Measurements from ENCODE around the gene DOK5. TPM values are rescaled to one million over a fixed set of nuclear protein-coding genes. Genes with fewer than 3 reads are reported as not detected.

DOK5 gene
- total and polyA plus RNA-seq, 12 donors, result 0.29 to 2.0 (median 1.2) TPM; not detected in 1

GRCh38 chr20:54494303-54495006, 19.1 kb downstream of the DOK5 start:
- Histone ChIP-seq H3K27me3 (no peaks in the 10 kb centered on the region), H3K36me3 (replicated peaks in 1 of 2) (no peaks in the 10 kb centered on the region), H3K9me3 (replicated peaks in 1 of 3) (no peaks in the 10 kb centered on the region), H3K27ac (no peak overlapping the region), H3K4me1 (replicated peaks in 1 of 2) (no peaks in the 10 kb centered on the region), H3K4me3 (no peak overlapping the region)
- intact Hi-C loops (cut with DNase I), result no loop called here
- no peak for DNase-seq
- WGBS, 4 donors, result 61 to 69% (median 68%) methylated on average over 3 of the region's 3 CpGs
- no peak for TF ChIP-seq CTCF (IDR thresholded peaks at IDR 0.05)
- TF ChIP-seq POLR2A (IDR thresholded peaks at IDR 0.05), result no peak

GRCh38 chr20:54497931-54498718, 22.7 kb downstream of the DOK5 start:
- H3K4me1 ChIP-seq (replicated peaks in 1 of 2), result no peaks in the 10 kb centered on the region
- no peaks in the 10 kb centered on the region for H3K36me3 ChIP-seq (replicated peaks in 1 of 2)
- TF ChIP-seq POLR2A (IDR thresholded peaks at IDR 0.05) (no peak), CTCF (IDR thresholded peaks at IDR 0.05) (no peak)
- intact Hi-C loops (cut with DNase I), result no loop called here
- WGBS, 4 donors, result 74 to 79% (median 76%) methylated on average over 4 of the region's 4 CpGs
- H3K4me3 ChIP-seq, result no peak overlapping the region
- no peaks in the 10 kb centered on the region for H3K27me3 ChIP-seq
- H3K9me3 ChIP-seq (replicated peaks in 1 of 3), result no peaks in the 10 kb centered on the region
- DNase-seq, result no peak
- no peak overlapping the region for H3K27ac ChIP-seq

GRCh38 chr20:54499111-54499510, 23.7 kb downstream of the DOK5 start:
- no peak for DNase-seq
- 89 to 100% (median 98%) methylated on average over 1 of the region's 1 CpG for WGBS, 4 donors
- Histone ChIP-seq H3K27ac (no peak overlapping the region), H3K36me3 (replicated peaks in 1 of 2) (no peaks in the 10 kb centered on the region), H3K4me3 (no peak overlapping the region), H3K9me3 (replicated peaks in 1 of 3) (no peaks in the 10 kb centered on the region), H3K4me1 (replicated peaks in 1 of 2) (no peaks in the 10 kb centered on the region), H3K27me3 (no peaks in the 10 kb centered on the region)
- TF ChIP-seq CTCF (IDR thresholded peaks at IDR 0.05) (no peak), POLR2A (IDR thresholded peaks at IDR 0.05) (no peak)
- intact Hi-C loops (cut with DNase I), result no loop called here

- Histone ChIP-seq H3K27ac (no peak overlapping the region), H3K36me3 (replicated peaks in 1 of 2) (no peaks in the 10 kb centered on the region), H3K4me1 (replicated peaks in 1 of 2) (no peaks in the 10 kb centered on the region), H3K27me3 (no peaks in the 10 kb centered on the region), H3K9me3 (replicated peaks in 1 of 3) (no peaks in the 10 kb centered on the region), H3K4me3 (no peak overlapping the region)
- TF ChIP-seq POLR2A (IDR thresholded peaks at IDR 0.05), result no peak
- no peak for TF ChIP-seq CTCF (IDR thresholded peaks at IDR 0.05)
- intact Hi-C loops (cut with DNase I), result no loop called here
- WGBS, 4 donors, result 77 to 85% (median 78%) methylated on average over 4 of the region's 4 CpGs
- no peak for DNase-seq
Measured at GRCh38 chr20:54502179-54502578, 26.8 kb downstream of the DOK5 start.

Data from adrenal gland (tissue), 12 donors.